T-helper 2 cell (primary cell): ENCODE data around the gene FBXW4.

Experiments
- DNase-seq, 5 experiments: peaks; one replicate each; pipeline versions ENCODE4 v3.0.0 to v3.0.0-alpha.2; 2012 to 2022

The FBXW4 gene

GRCh38 chr10:101565370-101565900 is 129.5 kb downstream of the FBXW4 start:
- no peak for DNase-seq

- DNase-seq, result no peak
These were observed 130.4 kb downstream of the FBXW4 start for GRCh38 chr10:101564490-101564991.

- no peak for DNase-seq
These were observed 131.4 kb downstream of the FBXW4 start for GRCh38 chr10:101563497-101564040.

- no peak for DNase-seq
These were observed 132.0 kb downstream of the FBXW4 start for GRCh38 chr10:101563007-101563406.

GRCh38 chr10:101562231-101562630 is 132.7 kb downstream of the FBXW4 start:
- DNase-seq, result no peak

- no peak for DNase-seq
These were observed 133.7 kb downstream of the FBXW4 start for GRCh38 chr10:101561068-101561915.
